T47D (cell line): Measurements from ENCODE around the gene STOML1.

Source experiments
- DNase-seq, 2 experiments: peaks; one replicate each; pipeline versions ENCODE4 v3.0.0 to v3.0.0-alpha.2; 2011 to 2012; ENCODE audit warnings: low read depth in 1 of 2, low spot score in 1 of 2
- JUND ChIP-seq: IDR thresholded peaks from 2 replicates; pipeline ENCODE4 v1.6.1; 2012; ENCODE audit warnings: low read depth
- in situ Hi-C: cut with HindIII; loops from 2 replicates; pipeline ENCODE4 v1.10.0; 2016; ENCODE audit warnings: low sequenced_read_pairs, low pct_unique_long_range_greater_than_20kb

Gene STOML1

GRCh38 chr15:73959801-73960200 lies 32.3 kb downstream of the STOML1 start:
- DNase-seq = no peak
- TF ChIP-seq JUND = no peak
- in situ Hi-C loops = no loop called here

DNA sequence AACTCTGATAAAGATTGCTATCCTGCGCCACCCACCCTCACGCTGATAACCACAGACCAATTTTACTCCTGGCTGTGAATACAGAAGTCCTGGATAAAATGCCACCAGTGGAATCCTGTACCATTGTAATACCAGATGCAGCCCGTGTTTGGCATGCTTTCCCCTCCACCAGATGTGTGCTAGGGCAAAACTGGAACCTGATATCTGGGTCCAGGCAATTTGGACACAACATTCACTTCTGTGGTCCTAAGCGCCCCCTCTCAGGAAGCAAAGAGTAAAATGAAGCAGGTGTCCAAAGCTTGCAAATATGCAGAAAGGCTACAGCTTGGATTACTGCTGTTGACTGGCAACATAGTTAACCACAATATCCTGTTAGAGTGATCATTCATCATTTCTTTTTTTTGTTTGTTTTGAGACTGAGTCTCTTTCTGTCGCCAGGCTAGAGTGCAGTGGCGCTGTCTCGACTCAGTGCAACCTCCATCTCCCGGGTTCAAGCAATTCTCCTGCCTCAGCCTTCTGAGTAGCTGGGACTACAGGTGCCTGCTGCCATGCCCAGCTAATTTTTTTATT lies 33.0 kb downstream of the STOML1 start:
- no peak for TF ChIP-seq JUND
- no peak for DNase-seq
- in situ Hi-C loops = no loop called here

DNA sequence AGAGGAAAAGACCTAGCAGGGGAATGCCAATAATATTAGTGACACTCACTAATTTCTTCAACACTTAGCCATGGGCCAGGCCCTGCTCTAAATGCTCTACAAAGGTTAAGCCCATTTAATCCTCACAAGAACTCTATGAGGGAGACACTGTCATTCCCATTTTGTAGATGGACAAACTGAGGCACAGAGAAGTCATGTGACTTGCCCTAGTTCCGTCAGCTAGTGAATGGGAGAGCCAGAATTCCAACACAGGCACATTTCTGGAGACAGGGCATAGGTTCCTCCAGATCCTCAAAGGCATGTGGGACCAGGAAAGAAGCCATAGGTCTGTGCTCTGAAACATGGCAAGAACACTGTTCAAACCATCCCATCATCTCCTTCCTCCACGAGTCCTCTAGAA lies 34.3 kb downstream of the STOML1 start:
- in situ Hi-C loops = no loop called here
- DNase-seq = no peak
- TF ChIP-seq JUND = no peak

- DNase-seq = no peak
- no peak for TF ChIP-seq JUND
- in situ Hi-C loops = no loop called here
These were observed 34.8 kb downstream of the STOML1 start for GRCh38 chr15:73957276-73957675.

DNA sequence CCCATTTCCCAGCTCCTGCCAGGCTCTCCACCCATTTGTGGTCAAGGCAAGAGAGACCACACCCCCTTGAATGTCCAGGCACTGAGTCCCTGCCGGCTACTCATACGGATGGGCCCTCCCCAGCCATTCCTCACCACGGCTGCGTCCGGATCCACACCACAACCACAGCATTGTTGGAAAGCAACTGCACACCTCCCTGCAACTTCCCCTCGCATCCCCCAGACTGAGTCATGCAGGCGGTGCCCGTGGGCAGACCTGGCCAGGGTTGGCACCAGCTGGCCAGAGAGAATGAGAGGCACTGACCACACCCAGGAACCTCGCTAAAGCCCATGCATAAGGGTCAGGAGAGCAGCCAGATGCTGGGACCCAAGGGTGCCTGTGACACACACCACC lies 35.4 kb downstream of the STOML1 start:
- in situ Hi-C loops = no loop called here
- no peak for TF ChIP-seq JUND
- DNase-seq = no peak

DNA sequence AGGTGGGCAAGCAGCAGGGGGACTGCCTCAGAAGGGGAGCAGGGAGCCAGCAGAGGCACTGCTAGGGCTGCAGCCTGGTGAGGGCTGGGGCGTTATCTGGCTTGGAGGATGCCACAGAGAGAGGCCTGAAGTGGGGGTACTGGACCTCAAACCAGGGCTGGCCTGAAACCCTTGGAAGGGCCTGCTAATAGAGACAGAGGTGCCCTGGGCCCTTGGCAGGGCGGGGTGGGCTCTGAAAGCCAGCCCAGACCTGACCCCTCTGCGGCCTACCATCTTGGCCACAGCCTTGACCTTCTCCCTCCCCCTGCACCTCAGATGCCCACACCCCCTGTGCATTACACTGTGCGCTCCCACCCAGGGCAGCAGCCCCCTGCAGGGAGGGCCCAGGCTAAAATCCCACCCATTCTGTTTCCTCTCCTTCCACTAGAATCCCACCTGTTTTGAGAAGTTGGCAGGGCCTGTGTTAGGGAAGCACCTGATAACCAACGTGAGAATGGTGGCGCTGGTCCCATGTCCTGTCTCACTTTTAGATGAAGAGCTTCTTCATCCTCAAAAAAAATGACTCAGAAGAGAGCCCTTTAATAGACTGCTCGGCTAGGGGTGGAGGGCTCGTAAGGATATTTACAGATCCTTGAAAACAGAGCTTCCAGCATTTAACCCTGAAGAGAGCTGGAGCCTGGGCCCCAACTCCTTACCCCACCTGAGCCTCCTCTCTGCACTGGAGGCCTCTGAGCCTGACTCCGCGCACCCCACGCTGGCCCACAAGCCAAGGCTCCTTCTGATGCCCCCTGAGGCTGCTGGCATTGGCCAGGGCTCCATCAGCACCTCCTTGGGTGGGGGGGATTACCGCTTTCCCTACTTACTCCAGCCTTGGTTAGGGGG lies 36.0 kb downstream of the STOML1 start:
- in situ Hi-C loops = no loop called here

GRCh38 chr15:73955326-73955725 lies 36.8 kb downstream of the STOML1 start:
- in situ Hi-C loops = no loop called here
- TF ChIP-seq JUND = no peak
- no peak for DNase-seq

More for the DNA sequence above, 36.0 kb downstream of the STOML1 start:
- DNase-seq = no peak
- TF ChIP-seq JUND = no peak

DNA sequence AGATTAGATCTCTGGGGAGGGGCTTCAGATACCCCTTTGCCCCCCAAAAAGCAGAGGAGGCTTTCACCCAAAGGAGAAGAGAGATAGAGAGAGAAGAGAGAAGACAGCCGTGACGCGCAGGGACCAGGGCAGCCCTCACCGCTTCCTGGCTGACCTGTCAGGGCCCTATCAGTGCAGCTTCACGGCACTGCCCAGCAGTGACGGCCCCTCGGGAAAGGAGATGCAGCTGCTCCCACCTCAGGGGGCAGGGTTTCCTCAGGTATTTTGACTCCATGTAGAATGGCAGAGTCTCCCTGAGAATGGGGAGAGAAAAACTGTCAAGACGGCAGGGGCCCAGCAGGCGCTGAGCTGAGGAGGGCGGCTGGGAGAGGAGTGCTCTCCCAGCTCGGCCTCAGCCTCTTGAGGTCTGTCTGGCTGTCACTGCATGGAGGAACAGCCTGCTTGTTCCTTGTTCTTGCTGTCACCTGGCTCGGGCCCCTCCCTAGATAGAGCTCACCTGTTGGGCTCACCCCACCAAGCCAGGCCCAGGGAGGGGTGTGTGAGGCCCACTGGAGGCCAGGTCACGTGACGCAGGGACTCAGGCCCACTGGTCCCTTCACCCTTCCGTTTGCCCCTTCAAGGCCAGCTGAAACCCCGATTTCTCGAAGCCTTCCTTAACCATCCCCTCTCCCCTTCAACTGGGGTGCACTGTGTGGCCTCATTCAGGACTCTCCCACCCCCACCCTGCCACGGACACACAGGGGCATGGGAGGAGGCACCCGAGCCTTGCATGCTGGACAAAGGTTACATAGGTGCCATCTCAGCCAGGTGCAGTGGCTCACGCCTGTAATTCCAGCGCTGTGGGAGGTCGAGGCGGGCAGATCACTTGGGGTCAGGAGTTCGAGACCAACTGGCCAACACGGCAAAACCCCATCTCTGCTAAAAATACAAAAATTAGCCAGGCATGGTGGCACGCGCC lies 37.6 kb downstream of the STOML1 start:
- no peak for TF ChIP-seq JUND
- in situ Hi-C loops = no loop called here
- no peak for DNase-seq

DNA sequence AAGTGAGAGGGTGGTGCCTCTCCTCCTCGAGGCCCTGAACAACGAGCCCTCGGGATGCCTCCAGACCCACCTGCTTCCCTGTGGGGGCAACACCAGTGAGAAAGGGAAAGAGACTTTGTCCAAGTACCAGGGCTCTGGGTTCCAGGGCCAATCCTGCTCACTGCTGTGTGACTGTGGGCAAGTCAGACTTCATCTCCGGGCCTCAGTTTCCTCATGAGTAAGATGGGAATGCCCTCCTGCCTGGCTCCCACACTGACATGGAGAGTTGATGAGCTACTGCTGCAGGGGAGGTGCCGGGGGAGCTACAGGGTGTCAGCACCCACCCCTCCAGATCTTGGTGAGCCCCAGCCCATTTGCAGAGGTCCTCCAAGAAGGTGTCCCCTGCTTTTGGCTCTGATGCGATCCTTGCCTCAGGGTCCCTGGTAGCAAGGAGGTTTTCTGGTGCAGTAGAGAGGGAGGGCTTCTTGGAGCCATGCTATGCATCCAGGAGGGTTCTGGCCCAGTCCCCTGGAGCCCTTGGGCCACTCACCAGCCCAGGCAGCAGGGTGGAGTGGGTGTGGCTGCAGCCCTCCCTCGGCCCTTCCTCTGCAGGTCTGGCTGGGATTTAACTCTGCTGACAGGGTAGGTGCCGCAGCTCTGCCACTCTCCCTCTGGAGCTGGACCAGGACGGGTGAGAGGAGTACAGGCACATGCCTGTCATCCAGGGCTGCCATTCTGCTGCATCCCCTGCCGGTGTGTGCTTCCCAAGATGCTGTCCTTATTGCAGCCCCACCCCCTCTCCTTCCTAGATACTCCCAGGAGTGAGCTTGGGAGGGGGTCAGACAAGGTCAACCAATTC lies 39.0 kb downstream of the STOML1 start:
- in situ Hi-C loops = no loop called here
- DNase-seq = no peak
- no peak for TF ChIP-seq JUND

DNA sequence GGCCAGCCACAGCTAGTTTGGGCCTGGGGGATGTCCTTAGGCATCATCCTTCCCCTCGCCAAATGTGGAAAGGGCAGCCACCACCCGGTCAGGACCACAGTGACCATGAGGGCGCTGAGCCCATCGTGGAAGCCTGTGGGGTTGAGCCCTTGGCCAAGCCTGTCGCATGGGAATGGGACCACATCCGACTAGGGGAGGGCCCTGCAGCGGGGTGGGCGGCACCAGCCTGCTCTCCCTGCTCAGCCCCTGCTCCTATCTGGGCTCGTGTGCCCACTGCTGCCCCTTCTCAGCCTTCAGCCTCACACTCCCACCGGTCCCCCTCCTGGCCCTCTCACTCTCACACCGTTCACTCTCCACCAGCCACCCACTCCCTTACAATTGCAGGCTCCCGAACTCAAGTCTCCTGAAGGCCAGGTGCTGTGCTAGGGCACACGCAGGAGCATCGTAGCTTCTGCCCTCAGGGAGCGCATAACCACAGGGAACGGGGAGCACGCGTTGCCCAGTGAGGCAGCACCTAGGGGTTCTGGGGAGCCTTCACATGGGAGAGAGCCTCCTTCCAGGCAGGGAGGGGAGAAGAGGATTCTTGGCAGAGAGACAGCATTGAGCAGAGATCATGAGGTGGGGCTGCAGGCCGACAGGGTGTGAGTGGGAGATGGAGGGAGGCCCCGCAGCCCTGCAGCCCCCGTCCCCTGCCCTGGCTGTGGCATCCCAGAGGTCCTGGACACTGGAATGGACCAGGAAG lies 39.8 kb downstream of the STOML1 start:
- no peak for TF ChIP-seq JUND
- in situ Hi-C loops = no loop called here
- DNase-seq = no peak

DNA sequence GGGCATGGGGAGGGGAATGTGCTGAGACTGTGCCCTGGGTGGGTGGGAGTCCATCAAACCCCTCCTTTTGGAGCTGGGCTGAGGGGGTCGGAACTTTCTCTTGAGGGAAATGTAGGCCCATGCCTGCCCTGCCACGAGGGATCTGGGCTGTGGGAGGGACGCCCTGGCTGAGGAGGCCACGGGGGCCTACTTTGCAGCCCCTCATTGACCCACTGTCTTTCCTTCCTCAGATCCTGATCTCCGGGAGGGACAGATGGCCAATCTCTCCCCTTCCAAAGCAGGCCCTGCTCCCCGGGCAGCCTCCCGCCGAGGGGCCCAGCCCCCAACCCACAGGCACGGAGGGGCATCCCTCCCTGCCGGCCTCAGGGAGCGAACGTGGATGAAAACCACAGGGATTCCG lies 40.5 kb downstream of the STOML1 start:
- TF ChIP-seq JUND = no peak
- in situ Hi-C loops = no loop called here
- DNase-seq = no peak
